Non-pigmented ciliary epithelial cell (primary cell): ENCODE measurements around the gene CD48.

ENCODE experiments used
- DNase-seq: peaks from one replicate; pipeline ENCODE4 v3.0.0-alpha.2; 2010; ENCODE audit warnings: low read depth

CD48 gene, protein sequence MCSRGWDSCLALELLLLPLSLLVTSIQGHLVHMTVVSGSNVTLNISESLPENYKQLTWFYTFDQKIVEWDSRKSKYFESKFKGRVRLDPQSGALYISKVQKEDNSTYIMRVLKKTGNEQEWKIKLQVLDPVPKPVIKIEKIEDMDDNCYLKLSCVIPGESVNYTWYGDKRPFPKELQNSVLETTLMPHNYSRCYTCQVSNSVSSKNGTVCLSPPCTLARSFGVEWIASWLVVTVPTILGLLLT

DNA sequence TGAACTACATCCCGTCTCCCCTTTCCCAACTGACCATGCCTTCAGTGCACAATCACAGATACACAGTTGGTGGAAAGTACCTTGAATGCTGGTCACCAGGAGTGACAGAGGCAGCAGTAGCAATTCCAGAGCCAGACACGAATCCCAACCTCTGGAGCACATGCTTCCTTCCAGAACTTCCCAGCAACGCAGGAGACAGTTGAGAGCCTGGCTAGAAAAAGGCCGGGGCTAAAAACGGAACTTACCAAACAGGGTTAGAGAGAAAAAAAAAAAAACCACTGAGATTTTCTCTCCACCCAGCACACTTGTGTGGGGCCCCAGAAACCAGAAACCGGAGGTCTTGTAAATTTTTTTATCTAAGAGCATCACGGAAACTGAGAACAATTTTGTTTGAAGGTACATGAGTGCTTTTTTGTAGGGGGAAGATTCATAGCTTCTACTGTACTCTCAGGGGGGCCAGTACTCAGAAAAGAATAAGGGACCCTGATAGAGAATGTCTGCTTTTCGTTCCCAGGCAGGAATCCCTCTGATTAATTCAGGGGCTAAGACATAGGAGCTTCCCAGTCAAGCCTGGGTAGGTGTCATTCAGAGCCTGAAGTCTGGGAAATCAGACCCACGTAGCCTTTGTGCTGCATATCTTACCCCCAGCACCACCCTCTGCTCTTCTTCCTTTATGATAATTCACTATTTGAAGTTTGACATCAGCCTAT lies at the start of gene CD48:
Gene CD48, minus strand, starts transcription at position 221 of the 710 bp plus-strand sequence. Its CDS starts 59 bp downstream, at position 162.
- DNase-seq, result no peak

DNA sequence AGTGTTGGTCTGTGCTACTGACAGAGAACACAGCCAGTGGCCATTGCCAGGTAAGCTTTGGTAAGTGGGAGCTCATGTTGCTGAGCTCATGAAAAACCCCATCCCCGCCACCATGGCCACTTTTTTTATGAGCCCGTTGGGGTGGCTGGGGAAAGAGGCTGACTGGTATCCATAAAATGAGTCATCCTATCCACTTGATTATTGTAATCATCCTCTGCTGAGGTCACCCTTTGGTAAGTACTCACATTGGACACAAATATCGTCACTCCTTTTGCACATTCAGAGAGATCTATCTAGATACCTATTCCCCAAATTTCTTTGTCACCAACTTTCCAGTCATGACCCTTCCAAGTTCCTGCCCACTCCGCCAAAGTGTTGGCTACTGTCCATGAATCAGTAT lies 49.4 kb upstream of the CD48 start:
- DNase-seq, result no peak

DNA sequence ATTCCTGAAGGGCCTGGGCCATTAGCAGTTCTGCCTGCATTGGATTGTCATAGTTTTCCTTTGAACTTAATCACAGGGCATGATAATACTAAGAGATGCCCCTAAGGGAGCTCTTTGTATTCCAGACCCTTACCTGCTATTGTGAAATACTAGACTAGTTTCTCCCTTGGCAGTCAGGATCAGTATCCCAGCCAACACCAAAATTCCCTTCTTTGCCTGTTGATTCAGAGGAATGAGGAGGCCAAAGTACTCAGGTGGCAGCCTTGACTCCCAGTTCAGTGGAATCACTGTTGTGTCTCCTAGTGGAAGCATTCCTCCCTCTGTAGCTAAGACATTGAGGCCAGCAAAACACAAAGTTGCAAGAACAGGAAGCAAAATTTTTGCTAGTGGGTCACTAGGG lies 48.1 kb upstream of the CD48 start:
- no peak for DNase-seq

DNA sequence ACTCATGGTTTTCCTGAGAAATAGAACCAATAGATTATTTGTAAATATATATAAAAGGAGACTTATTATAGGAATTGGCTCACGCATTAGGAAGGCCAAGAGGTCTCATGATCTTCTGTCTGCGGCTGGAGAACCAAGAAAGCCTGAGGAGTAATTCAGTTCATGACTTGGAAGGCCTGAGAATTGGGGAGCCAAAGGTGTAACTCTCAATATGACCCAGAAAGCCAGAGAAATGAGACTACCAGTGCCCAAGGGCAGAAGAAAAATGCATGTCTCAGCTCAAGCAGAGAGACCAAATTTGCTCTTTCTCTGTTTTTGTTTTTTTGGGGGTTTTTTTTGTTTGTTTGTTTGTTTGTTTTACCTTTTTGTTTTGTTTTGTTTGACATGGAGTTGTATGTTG lies 46.9 kb upstream of the CD48 start:
- DNase-seq, result no peak

DNA sequence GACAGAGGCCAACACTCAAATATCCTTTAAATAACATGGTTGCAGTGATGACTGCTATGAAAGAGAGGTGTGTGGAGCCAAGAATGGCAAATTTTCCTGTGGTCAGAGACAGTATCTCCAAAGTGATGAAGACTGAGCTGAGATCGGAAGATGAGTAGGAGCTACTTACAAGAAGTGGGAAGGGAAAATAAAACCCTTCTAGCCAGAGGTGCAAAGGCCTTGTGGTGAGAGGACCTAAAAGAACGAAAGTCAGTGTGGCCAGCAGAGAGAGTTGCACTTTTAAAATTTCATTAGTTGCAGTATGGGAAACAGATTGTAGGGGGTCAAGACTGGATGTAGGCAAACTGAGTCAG lies 45.2 kb upstream of the CD48 start:
- DNase-seq, result no peak

DNA sequence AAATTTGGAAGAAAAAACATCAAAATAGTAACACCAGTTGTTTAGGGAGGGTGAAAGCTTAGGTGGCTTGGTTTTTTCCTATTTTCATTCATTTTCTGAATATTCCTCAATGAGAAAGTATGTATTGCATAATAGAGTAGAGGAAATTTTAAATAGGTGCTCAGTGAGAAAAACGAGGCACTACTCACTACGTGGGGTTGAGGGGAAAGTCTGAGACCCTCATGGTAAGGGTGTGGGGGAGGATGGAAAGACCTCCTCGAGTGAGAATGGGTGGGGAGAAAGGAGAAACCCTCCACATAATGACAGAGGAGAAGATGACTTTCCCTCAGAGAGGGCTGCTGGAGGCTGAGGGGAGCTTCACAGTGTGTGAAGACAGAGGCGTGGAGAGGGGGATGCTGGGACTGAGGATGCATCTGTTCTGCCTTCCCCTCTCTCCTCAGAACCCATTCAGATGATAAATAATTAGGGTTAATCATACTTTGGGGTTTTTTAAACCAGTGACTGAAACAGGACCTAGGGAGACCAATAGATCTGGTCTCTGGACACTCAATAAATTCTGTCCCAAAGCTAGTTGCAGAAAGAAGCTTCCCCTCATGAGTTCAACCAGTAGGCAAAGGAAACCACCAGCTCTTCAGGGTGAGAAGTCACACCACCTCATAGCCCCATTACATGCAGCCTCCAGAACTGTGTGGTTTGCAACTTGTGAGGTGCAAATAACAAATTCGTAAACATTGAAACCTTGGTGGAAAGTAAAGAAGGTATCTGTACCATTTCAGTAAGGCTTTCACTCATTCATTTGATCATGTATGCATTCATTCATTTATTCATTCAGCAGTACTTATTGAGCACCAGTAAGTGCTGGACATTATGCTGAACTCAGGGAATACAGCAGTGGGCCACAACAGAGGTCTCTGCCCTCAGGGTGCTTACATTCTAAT lies 44.6 kb upstream of the CD48 start:
- DNase-seq, result no peak

DNA sequence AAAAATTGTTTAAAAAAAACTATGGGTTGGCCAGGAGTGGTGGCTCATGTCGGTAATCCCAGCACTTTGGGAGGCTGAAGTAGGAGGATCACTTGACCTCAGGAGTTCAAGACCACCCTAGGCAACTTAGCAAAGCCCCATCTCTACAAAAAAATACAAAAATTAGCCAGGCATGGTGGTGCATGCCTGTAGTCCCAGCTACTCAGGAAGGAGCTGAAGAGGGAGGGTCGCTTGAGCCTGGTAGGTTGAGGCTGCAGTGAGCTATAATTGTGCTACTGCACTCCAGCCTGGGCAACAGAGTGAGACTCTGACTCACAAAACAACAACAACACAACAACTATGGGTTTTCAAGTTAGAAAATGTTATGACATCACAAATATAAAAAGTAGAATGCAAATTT lies 43.8 kb upstream of the CD48 start:
- DNase-seq, result no peak

DNA sequence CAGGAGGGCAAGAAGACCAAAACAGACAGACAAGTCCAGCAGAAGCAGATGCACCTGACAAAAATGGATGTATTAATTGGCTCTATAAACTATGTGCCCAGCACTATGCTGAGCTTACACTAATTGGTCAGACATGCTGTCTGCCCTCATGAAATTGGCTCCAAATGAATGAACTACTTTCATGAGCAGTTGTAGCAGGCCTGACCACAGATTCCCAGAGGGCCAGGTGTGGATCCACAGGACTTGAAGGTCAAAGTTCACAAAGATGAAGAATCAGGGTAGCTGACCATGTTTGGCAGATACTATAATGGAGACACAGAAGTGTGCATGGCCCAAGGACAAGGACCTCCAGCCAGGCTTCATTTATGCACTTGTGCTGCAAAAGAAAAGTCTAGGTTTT lies 42.0 kb upstream of the CD48 start:
- no peak for DNase-seq

DNA sequence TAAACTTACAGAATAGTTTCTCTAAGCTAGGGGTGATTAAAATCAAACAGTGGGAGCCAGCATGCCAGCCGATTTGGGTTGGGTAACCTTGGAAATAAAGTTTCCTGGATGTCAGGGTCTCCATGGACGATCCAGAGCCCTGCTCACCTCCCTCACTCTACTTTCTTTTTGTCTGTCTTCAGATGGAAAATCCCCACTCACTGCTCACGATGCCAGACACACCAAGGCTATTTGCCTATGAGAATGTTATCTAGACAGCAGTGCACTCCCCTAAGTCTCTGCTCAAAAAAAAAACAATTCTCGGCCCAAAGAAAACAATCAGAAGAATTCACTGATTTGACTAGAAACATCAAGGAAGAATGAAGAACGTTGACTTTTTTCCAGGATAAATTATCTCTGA lies 41.3 kb upstream of the CD48 start:
- DNase-seq, result no peak

DNA sequence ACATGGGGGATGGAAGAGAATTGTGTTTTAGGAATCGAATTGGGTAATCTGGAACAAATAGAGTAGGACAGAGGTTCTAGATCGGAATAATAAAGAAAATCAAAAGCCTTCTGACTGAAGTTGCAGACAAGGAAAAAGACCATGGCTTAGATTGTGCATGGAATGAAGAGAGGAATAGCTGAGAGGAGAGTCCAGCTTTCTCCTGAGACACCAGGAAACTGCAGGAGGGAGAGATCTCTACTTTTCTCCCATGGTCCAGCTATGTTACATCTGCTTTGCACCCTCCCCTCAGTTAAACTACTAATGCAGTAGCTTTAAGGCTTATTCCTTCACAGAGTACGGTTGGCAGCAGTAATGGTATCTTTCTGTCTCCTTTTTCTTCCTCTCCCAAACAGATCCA lies 40.8 kb upstream of the CD48 start:
- no peak for DNase-seq

DNA sequence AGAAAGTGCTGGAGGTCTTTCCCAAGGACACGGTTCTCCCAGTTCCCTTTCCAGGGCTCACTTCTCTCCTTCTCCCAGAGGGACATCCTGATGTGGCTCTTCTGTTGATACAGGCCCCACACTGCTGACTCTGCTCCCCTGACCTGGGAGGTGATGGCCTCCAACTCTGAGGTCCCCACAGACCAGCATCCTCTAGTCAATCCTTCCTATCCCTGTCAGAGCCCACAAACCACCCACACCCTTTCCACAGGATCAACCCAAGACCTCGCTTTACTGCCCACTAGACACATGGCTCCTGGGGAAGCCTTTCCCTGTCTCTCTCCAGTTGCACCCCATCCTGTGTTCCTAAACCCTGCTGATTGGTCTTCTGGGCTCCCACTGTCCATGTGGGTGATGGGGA lies 39.0 kb upstream of the CD48 start:
- DNase-seq, result no peak

DNA sequence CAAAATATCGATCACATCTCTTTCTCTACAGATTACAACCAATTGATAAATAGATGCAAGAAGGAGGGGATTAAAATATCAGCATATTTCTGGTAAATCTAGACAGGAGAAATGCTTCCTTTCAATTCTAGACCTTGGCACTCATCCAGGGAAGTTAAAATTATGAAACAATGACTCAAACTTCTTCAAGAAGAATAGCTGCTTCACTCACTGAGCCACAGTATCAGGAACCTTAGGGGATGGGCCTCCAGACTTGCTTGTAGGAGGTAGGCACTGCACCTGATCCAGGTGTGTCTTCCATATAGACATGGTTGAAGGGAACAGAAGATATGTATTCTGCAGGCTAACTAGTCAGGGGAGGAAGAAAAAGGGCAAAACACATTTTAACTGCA lies 37.3 kb upstream of the CD48 start:
- no peak for DNase-seq

DNA sequence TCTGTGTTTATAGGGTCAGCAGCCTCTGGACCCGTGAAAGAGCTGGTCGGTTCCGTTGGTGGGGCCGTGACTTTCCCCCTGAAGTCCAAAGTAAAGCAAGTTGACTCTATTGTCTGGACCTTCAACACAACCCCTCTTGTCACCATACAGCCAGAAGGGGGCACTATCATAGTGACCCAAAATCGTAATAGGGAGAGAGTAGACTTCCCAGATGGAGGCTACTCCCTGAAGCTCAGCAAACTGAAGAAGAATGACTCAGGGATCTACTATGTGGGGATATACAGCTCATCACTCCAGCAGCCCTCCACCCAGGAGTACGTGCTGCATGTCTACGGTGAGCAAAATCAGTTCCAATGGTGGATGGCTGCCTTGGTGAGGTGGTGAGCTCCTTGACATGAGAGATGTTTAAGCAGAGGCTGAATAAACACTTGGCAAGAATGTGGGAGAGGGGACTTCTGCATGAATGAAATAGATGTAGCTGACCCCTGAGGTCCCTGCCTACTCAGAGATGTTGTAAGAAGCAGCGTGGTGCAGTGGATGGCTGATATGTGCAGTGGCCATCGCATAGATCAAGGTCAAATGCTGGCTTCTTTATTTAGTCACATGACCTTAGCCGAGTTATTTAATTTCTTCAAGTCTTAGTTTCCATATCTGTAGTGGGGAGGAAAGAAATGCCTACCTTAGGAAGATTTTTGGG lies 36.7 kb upstream of the CD48 start:
- DNase-seq, result no peak

DNA sequence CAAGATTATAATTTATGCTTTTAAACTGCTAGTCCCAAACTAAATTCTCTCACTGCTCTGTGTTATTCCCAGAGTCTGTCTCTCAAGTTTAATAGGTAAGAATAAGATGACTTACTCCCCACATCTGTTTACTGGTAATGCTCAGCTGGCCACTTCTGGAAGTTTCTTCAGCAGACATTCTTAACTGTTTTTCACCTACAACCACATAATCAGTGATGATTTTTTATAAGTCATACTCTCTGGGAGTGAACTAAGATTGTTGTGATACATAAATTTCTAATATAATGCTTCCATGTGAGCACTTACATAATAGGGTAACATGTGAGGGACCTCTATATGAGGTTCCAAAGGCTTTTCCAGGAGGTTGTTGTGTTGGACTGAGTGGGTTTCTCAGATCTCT lies 36.1 kb upstream of the CD48 start:
- DNase-seq, result no peak

DNA sequence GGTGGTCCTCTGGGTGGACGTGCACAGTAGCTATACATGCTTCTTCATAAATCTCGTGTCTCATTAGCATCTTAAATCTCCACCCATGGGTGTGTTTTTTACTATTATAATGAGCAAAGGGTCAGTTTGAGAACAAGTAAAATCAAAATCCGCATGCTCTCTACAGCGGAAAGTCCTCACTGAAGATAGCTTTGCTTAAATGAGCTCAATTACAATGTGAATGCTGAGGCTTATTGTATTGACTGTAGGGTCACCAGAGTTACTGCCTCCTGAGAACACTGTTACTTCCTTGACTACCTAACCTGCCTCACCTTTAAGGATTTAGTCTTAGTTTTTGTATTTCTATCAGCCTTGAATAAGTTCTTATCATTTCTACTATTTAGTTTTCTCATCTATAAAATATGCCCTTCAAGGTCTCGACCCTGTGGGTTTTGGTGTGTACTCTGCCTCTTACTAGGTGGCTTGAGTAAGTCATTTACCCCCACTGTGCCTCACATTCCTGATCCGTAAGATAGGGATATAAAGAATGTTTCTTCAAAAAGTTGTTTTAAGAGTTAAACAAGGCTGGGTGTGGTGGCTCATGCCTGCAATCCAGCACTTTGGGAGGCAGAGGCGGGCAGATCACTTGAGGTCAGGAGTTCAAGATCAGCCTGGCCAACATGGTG lies 35.3 kb upstream of the CD48 start:
- DNase-seq, result no peak

DNA sequence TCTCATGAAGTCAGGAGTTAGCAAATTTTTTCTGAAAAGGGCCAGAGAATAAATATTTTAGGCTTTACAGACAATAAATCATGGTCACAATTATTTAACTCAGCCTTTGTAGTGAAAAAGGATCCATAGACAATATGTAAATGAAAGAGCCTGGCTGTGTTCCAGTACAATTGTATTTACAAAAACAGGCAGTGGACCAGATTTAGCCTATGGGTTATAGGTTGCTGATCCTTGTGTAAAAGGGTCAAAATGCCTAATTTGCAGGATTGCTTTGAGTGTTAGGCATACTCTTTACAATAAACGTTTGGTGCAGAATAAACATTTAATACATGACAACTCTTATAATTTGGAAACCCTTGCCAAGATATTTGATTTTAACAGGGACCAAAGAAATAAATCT lies 33.9 kb upstream of the CD48 start:
- no peak for DNase-seq

DNA sequence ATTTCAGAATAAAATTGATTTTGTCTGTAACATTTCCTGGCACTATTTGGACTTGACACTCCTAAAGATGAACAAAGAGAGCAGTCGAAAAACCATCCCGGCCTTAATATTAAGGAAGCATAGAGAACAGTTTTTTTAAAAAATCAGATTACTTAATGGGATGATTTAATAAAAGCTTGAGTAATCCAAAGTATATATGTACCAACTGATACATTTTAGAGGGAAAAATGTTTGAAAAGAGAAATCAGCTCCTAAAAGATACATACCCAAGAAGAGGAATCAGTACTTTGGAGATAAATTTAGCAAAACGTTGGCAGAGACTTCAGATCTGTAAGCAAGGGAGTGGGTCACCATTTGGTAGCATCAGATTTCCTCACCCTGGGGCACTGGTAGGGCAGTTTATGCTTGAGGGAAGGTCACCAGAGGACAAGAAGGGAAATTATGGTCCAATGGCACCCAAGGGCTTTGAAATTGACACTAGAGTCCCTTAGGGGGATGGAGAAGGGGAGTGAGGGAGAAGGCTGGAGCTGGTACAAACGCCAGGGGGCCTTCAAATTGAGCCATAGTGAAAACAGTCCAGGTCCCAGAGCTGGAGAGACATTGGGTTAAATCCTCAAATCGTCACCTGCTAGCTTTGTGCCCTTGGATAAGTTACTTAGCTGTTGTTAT lies 33.4 kb upstream of the CD48 start:
- no peak for DNase-seq

DNA sequence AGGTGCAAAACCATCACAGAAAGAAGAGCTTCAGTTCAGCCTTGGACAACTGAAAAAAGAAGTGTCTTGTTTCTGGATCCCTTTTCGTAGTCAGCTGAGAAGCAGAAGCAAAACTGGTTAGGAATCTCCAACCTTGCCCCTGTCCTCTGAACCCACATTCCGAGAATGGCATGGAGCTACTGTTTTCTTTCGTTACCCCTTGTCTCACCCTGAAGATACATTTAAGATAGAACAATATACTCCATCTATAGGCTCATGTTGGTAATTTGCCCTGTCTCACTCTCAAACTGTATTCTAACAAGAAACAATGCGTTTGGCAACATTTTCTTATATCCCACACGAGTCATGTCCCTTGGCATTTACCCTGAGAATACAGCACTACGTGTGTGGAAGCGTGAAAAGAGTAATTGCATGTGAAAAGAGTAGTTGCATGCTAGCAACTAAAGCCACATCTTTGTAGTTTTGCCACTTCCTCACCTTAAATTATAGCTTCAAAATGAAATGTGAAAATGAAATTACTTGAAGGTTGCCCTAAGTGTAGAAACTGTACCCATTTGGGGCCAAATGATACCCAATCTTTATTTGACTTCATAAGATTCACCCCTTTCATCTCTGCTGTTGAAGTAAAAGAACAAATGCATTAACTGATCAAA lies 32.7 kb upstream of the CD48 start:
- DNase-seq, result no peak

DNA sequence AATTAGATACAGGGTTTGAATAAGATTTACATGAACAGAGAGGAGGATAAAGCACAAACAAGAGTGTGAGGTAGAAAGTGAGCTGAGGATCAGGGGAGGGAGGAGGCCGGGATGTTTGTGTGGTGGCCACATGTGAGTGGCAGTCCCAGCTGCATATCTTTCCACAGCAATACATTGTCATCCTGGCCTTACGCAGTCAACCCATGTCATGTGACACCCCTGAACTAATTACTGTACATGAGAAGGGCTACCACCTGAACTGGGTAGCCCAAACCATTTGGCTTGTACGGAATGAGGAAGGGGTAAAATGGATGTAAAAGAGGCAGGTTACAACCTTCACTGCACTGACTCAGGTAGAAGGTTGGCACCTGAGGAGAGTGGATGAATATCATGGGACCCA lies 31.6 kb upstream of the CD48 start:
- no peak for DNase-seq

DNA sequence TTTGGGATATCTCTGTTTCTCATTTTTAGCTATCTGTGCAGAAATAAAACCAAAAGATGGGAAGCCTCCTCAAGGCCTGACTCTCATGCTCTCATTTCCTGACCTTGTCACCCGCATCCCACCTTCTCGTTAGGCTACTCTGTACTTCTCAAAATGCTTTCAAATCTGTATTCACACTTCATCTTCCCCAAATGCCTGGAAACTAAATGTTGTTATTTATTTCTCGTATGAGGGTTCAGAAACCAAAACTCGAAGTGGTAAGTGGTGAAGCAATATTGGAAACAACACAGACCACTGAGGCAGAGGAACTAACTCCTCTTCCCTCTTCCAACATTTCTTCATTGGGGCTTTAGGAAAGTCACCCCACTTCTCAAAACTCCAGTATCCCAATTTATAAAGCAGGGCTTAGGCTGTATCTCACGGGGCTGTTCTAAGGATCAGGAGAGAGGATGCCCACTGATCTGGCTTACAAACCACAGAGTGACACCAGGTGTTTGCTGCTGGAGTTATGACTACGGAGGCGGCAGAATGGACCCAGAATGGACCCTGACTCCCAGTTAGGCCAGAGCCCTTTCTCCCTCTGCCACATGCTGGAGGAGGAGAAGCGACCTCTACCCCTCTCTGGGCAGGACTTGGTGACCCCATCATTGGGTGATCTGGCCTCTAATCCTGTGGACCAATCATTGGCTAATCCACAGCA lies 31.0 kb upstream of the CD48 start:
- no peak for DNase-seq
